GM19324 (cell line): ENCODE measurements around the gene CLEC4F.

ENCODE experiments used
- ATAC-seq: cut with Tn5 transposase; IDR thresholded peaks from one replicate; pipeline ENCODE4 v1.9.1; 2021; ENCODE audit warnings: mild to moderate bottlenecking, moderate library complexity; ENCODE audit not compliant: unreplicated experiment, low FRiP score

CLEC4F gene, protein sequence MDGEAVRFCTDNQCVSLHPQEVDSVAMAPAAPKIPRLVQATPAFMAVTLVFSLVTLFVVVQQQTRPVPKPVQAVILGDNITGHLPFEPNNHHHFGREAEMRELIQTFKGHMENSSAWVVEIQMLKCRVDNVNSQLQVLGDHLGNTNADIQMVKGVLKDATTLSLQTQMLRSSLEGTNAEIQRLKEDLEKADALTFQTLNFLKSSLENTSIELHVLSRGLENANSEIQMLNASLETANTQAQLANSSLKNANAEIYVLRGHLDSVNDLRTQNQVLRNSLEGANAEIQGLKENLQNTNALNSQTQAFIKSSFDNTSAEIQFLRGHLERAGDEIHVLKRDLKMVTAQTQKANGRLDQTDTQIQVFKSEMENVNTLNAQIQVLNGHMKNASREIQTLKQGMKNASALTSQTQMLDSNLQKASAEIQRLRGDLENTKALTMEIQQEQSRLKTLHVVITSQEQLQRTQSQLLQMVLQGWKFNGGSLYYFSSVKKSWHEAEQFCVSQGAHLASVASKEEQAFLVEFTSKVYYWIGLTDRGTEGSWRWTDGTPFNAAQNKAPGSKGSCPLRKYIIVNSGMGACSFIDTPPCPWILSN

DNA sequence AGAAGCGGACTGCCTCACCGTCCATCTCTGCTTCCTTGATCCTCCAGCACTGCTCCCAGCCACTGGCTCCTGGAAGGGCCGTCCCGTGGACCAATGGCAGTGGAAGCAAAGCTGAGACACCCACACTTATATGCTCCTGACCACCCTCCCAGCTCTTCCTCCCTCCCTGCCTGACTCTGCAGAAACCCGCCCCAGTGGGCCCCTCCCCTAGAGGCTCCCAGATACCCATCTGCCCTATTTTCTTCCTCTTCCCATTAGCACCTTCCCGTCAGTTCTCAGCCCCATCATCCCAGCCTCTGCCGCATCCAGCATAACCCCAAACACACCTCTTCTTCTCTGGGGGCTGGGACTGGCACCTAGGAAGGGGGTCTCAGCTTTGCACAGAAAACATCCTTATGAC is at the start of gene CLEC4F:
CLEC4F (minus strand) TSS at position 101 of the 400 bp plus-strand sequence; CDS start at position 25, 76 bp downstream.
- no peak for ATAC-seq

DNA sequence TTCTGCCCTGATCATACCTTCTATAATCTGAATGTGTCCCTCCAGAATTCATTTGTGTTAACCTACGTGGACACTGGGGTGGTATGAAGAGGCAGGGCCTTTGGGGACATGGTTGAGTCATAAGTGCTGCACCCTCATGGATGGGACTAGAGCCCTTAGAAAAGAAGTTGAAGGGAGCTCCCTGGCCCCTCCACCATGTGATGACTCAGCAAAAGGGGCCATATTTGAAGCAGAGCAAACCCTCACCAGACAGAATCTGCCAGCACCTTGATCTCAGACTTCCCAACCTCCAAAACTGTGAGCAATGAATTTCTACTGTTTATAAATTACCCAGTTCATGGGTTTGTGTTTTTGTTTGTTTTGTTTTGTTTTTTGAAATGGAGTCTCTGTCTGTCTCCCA is 48.6 kb upstream of the CLEC4F start:
- no peak for ATAC-seq

DNA sequence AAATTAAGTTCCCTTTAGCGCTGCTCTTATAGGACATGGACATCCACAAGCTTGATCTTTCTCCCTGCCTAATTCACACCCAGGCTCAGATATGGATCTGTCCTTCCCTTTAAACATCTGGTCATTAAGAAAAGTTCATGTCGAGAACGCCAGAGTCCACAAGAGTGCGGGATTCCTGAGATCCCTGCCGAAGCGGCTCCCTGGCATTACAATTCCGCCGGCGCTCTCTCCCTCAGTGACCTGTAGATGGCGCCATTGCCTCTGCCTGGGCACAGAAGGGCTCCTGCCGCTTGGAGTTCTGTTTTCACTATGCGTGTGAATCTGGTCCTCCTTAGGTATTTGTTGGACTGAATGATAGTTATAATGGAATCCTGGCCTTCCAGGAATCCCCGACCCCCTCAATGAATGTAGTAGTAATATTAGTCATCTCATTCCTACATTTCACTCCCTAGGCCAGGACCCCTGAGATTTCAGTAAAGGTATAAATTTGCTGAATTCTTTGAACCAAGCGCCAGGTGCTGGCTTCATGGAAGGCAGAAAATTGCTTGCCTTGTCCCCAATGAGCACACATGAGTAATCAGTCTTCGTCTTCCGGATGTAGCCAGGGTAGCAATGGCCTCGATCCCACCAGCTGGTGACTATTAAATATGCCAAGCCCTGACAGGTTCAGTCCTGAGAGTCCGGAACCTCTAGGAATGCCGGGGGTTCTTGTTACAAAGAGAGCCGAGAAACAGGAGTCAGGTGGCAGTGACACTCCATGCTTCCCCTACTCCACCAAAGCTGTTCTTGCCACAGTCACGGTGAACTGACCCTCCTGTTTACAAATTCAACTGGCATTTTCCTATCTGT is 41.6 kb upstream of the CLEC4F start:
- ATAC-seq = no peak

DNA sequence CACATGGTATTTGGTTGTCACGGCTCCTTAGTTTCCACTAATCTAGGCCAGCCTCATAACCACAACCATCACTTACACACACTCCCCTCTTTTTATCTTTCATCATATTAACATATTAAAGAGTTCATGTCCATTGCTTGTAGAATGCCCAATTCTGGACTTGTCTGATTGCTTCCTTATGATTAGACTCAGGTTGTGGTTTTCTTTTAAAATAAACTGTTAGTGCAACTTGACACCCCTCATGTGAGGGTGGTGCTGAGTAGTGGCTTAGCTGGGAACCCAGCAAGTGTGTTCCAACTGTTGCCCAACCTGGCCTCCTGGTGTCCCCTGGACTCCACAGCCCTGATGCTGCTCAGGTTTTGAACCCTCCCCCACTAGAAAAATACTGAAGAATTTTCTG is 35.3 kb upstream of the CLEC4F start:
- ATAC-seq = no peak

DNA sequence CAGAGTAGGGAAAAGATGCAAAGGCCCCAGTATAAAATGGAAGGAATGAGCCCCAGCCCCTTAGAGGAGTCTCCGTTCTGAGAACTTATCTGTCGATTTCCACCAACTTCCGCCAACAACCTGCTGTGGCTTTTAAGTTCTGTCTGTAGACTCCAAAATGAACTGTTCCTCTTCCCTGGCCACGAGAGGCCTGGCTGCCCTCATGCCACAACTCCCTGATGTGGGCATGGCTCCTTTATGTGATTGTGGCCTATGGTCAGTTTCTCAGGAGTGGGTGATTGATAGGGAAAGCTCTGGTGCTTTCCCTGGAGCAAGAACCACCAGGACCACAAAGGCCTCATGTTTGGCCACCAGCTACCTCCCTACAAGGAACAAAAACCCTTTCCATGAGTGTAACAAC is 34.0 kb upstream of the CLEC4F start:
- ATAC-seq = no peak

DNA sequence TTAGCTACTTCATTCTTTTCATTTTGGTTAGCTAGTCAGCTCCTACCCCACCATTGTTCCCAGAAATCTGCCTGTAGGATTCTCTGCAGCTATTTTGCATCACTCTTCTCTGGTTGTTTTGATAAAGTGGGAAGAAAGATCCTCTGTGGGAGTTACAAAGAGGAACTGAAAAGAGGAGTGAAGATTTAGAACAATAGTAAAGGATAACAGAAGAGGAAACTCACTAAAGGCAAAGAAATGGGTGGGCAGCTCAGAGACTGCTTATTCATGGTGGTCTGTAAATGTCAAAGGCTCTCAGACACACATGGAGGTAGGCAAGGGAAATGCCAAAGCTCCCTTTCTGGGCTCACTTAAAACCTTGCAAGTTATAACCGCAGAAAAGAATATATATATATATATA is 32.4 kb upstream of the CLEC4F start:
- no peak for ATAC-seq

DNA sequence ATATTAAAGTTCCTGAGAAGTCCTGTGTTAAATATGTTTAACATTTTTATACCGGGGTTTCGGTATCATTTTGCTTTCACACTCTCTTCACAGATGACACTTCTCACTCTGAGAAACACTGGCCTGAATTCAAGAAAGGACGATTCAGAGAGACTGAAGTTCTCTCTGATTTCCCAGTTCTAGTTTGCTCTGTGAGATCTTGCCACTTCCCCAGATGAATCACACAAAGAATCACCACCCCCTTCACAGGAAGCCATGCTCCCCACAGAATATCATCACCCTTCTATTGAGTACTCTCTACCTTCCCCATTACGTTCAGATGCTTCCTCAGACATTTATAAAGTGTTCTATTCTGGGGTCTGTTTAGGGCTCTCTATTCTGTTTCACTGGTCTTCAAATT is 31.3 kb upstream of the CLEC4F start:
- peak; percentile 56 for ATAC-seq

DNA sequence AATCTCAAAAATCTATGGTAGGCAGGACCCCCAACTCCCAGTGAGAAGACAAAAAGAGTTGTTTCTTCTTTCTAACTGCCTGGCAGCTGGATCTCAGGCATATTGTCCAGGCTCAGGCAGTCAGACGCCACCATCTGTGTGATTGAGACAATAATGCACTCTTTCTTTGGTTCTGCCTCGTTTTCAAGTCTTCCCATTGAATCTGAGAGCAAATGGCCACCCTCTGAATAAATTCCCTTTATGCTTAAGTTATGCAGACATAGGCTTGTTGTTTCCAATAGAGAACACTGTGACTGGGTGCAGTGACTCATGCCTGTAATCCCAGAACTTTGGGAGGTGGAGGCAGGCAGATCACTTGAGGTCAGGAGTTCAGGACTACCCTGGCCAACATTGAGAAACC is 30.5 kb upstream of the CLEC4F start:
- no peak for ATAC-seq

DNA sequence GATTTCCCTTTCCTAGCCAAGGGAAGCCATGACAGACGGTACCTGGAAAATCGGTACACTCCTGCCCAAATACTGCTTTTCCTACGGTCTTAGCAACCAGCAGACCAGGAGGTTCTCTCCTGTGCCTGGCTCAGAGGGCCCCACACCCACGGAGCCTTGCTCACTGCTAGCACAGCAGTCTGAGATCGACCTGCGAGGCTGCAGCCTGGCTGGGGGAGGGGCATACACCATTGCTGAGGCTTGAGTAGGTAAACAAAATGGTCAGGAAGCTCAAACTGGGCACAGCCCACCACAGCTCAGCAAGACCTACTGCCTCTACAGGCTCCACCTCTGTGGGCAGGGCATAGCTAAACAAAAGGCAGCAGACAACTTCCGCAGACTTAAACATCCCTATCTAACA is 22.0 kb upstream of the CLEC4F start:
- no peak for ATAC-seq

DNA sequence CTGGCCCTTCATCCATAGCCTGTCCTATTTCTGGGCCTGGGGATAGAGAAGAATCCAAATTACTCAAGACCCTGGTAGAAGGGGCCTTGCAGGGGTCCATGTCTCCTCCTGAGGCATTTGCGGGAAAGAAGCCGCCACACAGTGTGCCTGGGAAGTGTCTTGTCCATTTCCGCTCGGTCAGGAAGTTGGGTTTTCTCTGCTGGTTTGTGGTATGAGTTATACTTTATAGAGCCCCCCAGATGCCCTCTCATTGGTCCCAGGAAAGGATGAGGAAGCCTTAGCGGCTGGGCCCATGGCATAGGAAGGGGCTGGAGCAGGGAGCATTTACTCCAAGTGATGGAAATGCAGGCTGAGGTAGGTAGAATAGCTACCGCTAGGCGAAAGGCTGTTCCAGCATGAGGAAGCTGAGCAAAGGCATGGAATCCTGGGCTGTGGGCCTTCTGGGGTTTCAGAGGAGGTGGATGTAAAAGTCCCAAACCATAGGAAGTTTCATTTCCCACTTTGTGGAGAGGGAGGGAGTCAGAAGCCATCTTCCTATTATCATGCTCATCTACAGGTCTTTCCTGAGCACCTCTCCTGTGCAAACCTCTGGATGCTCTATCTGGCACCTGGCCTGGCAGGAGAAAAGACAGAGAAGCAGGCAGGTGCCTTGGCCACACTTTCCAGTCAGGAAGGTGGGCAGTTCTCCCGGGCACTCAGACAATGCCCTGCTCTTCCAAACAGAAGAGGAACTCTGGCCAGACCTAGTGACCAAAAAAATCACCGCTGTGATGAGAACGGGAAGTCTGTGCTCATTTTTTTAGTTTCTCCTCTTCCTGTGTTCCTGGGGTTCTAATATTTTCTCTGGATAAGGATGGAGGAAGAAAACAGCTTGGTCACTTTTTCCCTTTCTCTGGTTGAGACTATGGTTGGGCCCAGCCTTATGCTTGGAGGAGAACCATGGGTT is 17.9 kb upstream of the CLEC4F start:
- ATAC-seq = no peak

DNA sequence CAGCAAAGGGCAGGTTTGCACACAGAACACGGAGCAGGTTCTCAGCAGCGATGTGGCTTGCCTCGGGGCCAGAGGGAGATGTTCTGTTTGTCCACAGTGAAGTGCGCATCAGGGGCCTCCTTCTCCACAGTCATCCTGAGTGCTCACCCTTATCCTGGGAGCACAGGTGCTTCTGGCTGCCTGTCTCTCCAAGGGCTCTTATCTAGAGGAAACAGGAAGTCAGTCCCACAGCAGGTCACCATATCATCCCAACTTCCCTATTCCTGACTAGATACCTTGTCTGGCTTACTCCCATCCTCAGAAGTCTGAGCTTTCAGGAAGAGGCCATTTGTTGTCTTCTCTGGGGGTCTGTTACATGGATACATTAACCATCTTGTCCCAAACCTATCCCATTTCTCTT is 15.2 kb upstream of the CLEC4F start, which contains the start of gene CD207:
CD207 (minus strand) TSS at position 174 of the 400 bp plus-strand sequence; CDS start at position 134, 40 bp downstream.
- ATAC-seq = no peak

DNA sequence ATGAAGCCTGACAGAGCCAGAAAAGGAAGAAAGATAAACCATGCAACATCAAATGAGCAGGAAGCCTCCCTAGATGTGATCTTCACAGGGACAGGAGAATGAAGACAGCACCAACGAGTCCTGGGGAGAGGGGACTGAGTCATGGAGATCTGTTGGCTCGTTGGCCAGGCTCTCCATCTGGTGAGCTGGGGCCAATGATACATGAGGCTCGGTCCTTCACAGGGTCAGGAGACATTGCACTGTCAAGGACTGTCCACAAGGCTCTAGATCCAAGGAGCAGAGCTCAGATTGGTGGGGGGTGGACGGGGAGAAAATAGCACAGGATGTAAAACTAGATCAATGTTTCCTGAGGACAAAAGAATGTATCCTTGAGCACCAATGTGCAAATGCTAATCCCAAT is 14.5 kb upstream of the CLEC4F start:
- no peak for ATAC-seq

DNA sequence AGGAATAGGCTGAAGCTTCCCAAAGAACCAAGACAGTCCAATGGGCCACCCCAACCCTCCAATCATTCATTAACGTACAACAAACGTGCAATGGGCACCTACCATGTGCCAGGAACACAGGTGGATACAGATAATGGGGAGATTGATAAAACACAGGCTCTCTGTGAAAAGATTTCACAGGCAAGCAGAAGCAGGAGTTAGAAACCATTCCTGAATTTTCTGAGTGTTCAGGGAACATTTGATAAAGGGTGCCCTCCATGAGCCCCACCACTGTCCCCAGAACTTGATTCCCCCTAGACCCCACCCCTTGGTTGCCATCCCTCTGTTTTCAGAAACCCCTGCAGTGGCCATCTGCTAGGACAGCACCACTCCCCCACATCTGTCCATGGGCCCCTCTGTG is 13.7 kb upstream of the CLEC4F start:
- ATAC-seq = no peak

DNA sequence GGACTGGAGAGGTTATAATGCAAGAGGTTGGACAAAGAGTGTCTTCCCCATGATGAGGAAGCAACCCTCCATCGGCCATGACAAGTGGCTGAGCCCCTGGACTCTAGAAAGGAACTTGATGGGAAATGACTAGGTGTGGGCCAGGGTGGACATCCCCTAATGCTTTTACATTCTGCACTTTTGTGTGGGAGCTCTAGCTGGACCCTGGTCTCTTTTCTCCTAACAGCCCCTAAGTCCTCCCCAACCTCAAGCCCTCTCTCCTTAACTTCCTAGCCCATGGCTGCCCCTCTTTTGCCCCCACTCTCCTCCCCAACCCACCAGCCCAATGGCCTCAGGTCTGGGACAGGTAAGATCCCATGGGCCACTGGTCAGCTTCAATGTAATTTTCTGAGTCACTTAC is 12.8 kb upstream of the CLEC4F start:
- ATAC-seq = no peak

DNA sequence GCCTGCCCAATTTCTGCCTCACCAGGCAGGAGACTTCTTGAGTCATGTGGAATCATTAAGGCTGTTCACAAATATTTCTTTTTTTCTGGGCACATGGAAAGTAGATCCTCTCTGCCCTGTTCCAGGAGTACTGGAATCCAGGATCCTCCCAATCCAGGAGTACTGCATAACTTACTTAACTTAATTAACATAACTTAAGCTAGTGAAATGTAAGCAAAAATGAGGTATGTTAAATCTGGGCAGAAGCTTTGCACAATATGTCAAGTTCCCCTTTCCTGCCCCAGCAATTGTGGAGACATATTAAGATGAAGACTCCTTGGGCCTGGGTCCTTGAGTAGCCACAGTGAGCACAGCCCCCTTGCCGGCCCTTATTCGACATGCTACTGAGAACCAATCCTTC is 12.0 kb upstream of the CLEC4F start:
- no peak for ATAC-seq

DNA sequence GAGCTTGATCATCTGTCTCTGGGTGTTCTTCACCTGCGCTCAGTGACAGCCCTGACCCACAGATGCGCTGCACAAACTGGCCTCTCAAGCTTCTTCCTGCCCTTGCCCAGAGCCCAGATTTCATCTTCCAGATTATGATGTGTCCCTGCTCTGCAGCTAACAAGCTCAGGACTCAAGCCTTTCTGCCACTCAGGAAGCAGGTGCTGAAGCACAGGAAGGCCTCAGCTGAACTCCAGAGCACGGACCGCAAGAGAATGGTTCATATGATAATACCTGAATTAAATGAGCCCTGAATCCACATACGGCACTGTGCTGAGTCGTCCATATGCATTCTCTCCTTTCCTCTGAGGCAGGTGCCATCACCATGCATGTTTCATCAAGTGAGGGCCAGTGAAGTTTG is 11.5 kb upstream of the CLEC4F start:
- no peak for ATAC-seq

DNA sequence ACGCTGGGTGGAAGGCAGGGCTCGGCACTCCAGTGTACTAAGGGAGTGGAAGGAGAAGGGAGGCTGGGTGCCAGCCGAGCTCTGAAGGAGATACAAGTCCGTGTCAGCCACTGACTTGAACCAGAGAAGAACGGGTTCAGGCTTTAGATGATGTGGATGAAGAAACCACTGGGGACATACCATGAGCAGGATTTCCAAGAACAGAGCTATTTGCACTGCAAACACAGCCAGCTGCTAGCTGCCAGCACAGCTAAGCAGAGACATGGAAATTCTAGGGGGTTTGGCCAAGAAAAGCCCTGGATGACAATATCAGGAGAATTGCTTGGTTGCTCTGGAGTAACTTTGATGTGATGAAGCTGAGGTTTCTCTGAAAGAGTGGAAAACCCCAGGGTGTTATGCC is 10.0 kb upstream of the CLEC4F start:
- ATAC-seq = no peak

DNA sequence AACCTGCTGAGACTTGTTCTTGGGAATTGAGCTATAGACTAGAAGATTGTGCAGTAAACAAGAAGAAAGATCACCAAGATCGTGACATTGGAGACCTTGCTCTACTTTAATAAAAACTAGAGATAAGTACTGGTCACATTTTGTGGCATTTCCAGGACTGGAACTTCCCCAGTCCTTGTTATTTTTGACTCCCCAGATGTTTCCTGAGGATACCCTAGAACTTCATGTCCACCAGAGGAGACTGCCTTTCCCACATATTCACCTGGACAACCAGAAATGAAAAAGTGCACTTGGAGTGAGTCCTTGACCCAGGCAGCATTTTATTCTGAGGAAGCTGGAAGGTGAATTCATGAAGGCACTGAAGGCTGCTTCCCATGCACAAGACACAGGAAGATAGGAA is 9.5 kb upstream of the CLEC4F start:
- no peak for ATAC-seq

DNA sequence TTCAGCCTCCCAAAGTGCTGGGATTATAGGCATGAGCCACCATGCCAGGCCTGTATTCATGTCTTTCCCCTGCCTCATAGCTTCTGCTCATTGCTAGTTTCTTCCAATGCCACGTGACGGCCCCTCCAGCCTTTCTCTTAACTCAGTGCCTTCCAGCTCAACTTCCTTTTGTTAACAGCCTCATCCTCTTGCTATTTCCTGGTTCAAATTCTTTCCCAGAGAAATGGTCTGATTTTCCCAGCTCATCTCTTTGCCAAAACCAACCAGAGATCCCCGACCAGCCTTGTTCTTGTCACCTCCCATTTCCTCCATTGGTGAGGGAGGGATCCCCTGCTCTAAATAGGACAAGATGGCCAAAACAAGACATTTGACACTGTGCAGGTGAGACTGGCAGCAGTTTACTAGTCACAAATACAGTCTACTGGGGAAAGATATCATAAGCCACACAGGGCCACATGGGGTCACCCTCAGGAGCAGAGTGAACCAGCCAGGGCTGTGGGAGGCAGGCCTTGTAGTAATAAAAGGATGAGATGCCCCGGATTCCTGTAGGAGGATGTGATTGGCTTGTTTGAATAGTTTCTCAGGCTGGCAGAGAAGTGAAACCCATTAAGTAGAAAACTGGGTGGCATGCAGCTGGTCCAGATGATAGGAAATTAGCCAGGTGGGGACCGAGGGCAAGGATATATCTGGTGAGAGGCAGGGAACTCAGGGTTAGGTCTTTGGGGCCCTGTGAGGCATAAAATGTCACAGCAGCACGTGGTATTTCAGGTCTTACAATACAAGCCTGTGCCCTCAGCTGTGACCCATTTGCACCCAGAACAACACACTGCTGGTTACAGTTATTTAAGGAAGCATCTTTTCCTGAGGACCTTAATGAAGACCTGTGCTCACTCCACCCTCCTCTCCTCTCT is 8.8 kb upstream of the CLEC4F start:
- no peak for ATAC-seq
